ENCODE results near the gene CFAP57.

Gene CFAP57

GRCh38 chr1:43266881-43267280, 94.8 kb downstream of the CFAP57 start:
- H3K36me3 ChIP-seq (ENCODE audit: insufficient read depth, low read length) = no peaks in the 10 kb centered on the region
- H3K4me3 ChIP-seq (ENCODE audit: low read length) = no peak overlapping the region
- H3K4me1 ChIP-seq (ENCODE audit: control insufficient read depth, insufficient read depth, low read length) = peaks cover 3% of the 10 kb centered on the region
- H3K9ac ChIP-seq (ENCODE audit: low read depth, low read length) = no peak overlapping the region
- peaks cover 4% of the 10 kb centered on the region for H3K9me3 ChIP-seq (replicated peaks; ENCODE audit: low read length)
- no peak overlapping the region for H3K4me2 ChIP-seq (ENCODE audit: low read length)
- peaks cover 12% of the 10 kb centered on the region for H3K27me3 ChIP-seq (ENCODE audit: control insufficient read depth, insufficient read depth, low read length)

GRCh38 chr1:43267291-43267805, 95.2 kb downstream of the CFAP57 start:
- peaks cover 4% of the 10 kb centered on the region for H3K9me3 ChIP-seq (replicated peaks; ENCODE audit: low read length)
- H3K9ac ChIP-seq (ENCODE audit: low read depth, low read length) = no peak overlapping the region
- no peaks in the 10 kb centered on the region for H3K36me3 ChIP-seq (ENCODE audit: insufficient read depth, low read length)
- peaks cover 3% of the 10 kb centered on the region for H3K4me1 ChIP-seq (ENCODE audit: control insufficient read depth, insufficient read depth, low read length)
- no peak overlapping the region for H3K4me3 ChIP-seq (ENCODE audit: low read length)
- peaks cover 12% of the 10 kb centered on the region for H3K27me3 ChIP-seq (ENCODE audit: control insufficient read depth, insufficient read depth, low read length)
- H3K4me2 ChIP-seq (ENCODE audit: low read length) = no peak overlapping the region

GRCh38 chr1:43267818-43268425, 95.8 kb downstream of the CFAP57 start:
- H3K4me2 ChIP-seq (ENCODE audit: low read length) = no peak overlapping the region
- H3K9ac ChIP-seq (ENCODE audit: low read depth, low read length) = no peak overlapping the region
- peaks cover 4% of the 10 kb centered on the region for H3K9me3 ChIP-seq (replicated peaks; ENCODE audit: low read length)
- H3K4me3 ChIP-seq (ENCODE audit: low read length) = no peak overlapping the region
- H3K27me3 ChIP-seq (ENCODE audit: control insufficient read depth, insufficient read depth, low read length) = peaks cover 12% of the 10 kb centered on the region
- peaks cover 3% of the 10 kb centered on the region for H3K4me1 ChIP-seq (ENCODE audit: control insufficient read depth, insufficient read depth, low read length)
- no peaks in the 10 kb centered on the region for H3K36me3 ChIP-seq (ENCODE audit: insufficient read depth, low read length)

GRCh38 chr1:43269627-43270375, 97.7 kb downstream of the CFAP57 start, which contains the start of gene TMEM125:
TMEM125 (plus strand) TSS chr1:43269983; CDS start chr1:43272723, 2,740 bp downstream.
- H3K4me3 ChIP-seq (ENCODE audit: low read length) = no peak within 1 kb of the TSS
- H3K4me2 ChIP-seq (ENCODE audit: low read length) = no peak within 1 kb of the TSS
- no peak within 1 kb of the TSS for H3K9ac ChIP-seq (ENCODE audit: low read depth, low read length)
- peaks cover 3% of the 10 kb centered on the region for H3K4me1 ChIP-seq (ENCODE audit: control insufficient read depth, insufficient read depth, low read length)
- no peaks in the 10 kb centered on the region for H3K9me3 ChIP-seq (replicated peaks; ENCODE audit: low read length)
- H3K27me3 ChIP-seq (ENCODE audit: control insufficient read depth, insufficient read depth, low read length) = peaks cover 12% of the 10 kb centered on the region
- no peaks in the 10 kb centered on the region for H3K36me3 ChIP-seq (ENCODE audit: insufficient read depth, low read length)

GRCh38 chr1:43270421-43271095, 98.4 kb downstream of the CFAP57 start:
- Histone ChIP-seq H3K9me3 (replicated peaks; ENCODE audit: low read length) (no peaks in the 10 kb centered on the region), H3K27me3 (ENCODE audit: control insufficient read depth, insufficient read depth, low read length) (peaks cover 12% of the 10 kb centered on the region), H3K4me3 (ENCODE audit: low read length) (no peak overlapping the region), H3K9ac (ENCODE audit: low read depth, low read length) (no peak overlapping the region), H3K36me3 (ENCODE audit: insufficient read depth, low read length) (no peaks in the 10 kb centered on the region), H3K4me2 (ENCODE audit: low read length) (peak overlapping the region; percentile 11), H3K4me1 (ENCODE audit: control insufficient read depth, insufficient read depth, low read length) (peaks cover 3% of the 10 kb centered on the region)

GRCh38 chr1:43271186-43272118, 99.3 kb downstream of the CFAP57 start:
- no peaks in the 10 kb centered on the region for H3K9me3 ChIP-seq (replicated peaks; ENCODE audit: low read length)
- no peak overlapping the region for H3K4me3 ChIP-seq (ENCODE audit: low read length)
- peaks cover 12% of the 10 kb centered on the region for H3K27me3 ChIP-seq (ENCODE audit: control insufficient read depth, insufficient read depth, low read length)
- peak overlapping the region; percentile 11 for H3K4me2 ChIP-seq (ENCODE audit: low read length)
- H3K9ac ChIP-seq (ENCODE audit: low read depth, low read length) = no peak overlapping the region
- no peaks in the 10 kb centered on the region for H3K36me3 ChIP-seq (ENCODE audit: insufficient read depth, low read length)
- peaks cover 3% of the 10 kb centered on the region for H3K4me1 ChIP-seq (ENCODE audit: control insufficient read depth, insufficient read depth, low read length)

GRCh38 chr1:43272161-43272560, 100.0 kb downstream of the CFAP57 start:
- H3K9me3 ChIP-seq (replicated peaks; ENCODE audit: low read length) = no peaks in the 10 kb centered on the region
- peaks cover 15% of the 10 kb centered on the region for H3K27me3 ChIP-seq (ENCODE audit: control insufficient read depth, insufficient read depth, low read length)
- no peaks in the 10 kb centered on the region for H3K36me3 ChIP-seq (ENCODE audit: insufficient read depth, low read length)
- no peak overlapping the region for H3K9ac ChIP-seq (ENCODE audit: low read depth, low read length)
- H3K4me1 ChIP-seq (ENCODE audit: control insufficient read depth, insufficient read depth, low read length) = peaks cover 3% of the 10 kb centered on the region
- H3K4me3 ChIP-seq (ENCODE audit: low read length) = no peak overlapping the region
- no peak overlapping the region for H3K4me2 ChIP-seq (ENCODE audit: low read length)

GRCh38 chr1:43272576-43273571, 100.7 kb downstream of the CFAP57 start:
- Histone ChIP-seq H3K27me3 (ENCODE audit: control insufficient read depth, insufficient read depth, low read length) (peaks cover 13% of the 10 kb centered on the region), H3K9ac (ENCODE audit: low read depth, low read length) (no peak overlapping the region), H3K9me3 (replicated peaks; ENCODE audit: low read length) (no peaks in the 10 kb centered on the region)

GRCh38 chr1:43273708-43274107, 101.6 kb downstream of the CFAP57 start:
- no peaks in the 10 kb centered on the region for H3K9me3 ChIP-seq (replicated peaks; ENCODE audit: low read length)
- H3K9ac ChIP-seq (ENCODE audit: low read depth, low read length) = no peak overlapping the region
- H3K4me1 ChIP-seq (ENCODE audit: control insufficient read depth, insufficient read depth, low read length) = peaks cover 3% of the 10 kb centered on the region
- H3K36me3 ChIP-seq (ENCODE audit: insufficient read depth, low read length) = no peaks in the 10 kb centered on the region
- H3K27me3 ChIP-seq (ENCODE audit: control insufficient read depth, insufficient read depth, low read length) = peaks cover 13% of the 10 kb centered on the region
- no peak overlapping the region for H3K4me3 ChIP-seq (ENCODE audit: low read length)
- no peak overlapping the region for H3K4me2 ChIP-seq (ENCODE audit: low read length)

More at GRCh38 chr1:43272576-43273571, 100.7 kb downstream of the CFAP57 start:
- Histone ChIP-seq H3K4me3 (ENCODE audit: low read length) (no peak overlapping the region), H3K4me1 (ENCODE audit: control insufficient read depth, insufficient read depth, low read length) (peaks cover 3% of the 10 kb centered on the region), H3K36me3 (ENCODE audit: insufficient read depth, low read length) (no peaks in the 10 kb centered on the region), H3K4me2 (ENCODE audit: low read length) (no peak overlapping the region)
